ENCODE data around the gene ROM1.
"Not testable (repeated sequence)": the region's sequence is repeated elsewhere in the genome, so short reads cannot be mapped to it uniquely, and the experiment has no call there.

The ROM1 gene

GRCh38 chr11:62612366-62613290 lies at the start of gene ROM1, which contains the start of gene EML3:
ROM1 (plus strand) TSS chr11:62613257; CDS start chr11:62613282, 25 bp downstream.
EML3 (minus strand) TSS chr11:62612775; CDS start chr11:62612457, 318 bp downstream.
- DNase-seq = peak; percentile 94

GRCh38 chr11:62565100-62565802 lies 47.8 kb upstream of the ROM1 start:
- DNase-seq = no peak

- no peak for DNase-seq
Measured at GRCh38 chr11:62566247-62566646, 46.8 kb upstream of the ROM1 start.

GRCh38 chr11:62567018-62567633 lies 45.9 kb upstream of the ROM1 start:
- no peak for DNase-seq

DNA sequence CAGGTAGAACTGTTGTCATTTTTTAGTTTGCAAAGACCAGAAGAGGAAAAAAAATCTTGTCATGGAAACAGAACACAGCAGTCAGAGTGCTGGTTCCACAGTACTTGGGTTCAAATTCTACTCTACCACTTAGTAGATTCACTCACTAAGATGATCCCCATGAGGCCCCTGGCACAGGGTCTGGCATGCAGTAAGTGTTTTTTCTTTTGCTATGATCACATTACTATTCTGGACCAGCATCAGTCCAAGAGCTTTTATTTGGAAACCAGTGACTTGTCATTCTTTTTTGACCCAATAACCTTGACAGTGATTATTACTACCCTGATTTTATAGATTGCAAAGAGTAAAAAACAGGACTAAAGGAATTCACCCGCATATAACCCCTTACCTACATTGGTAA lies 43.4 kb upstream of the ROM1 start:
- no peak for DNase-seq

- DNase-seq = not testable (repeated sequence)
Measured at GRCh38 chr11:62570903-62571302, 42.2 kb upstream of the ROM1 start.

DNA sequence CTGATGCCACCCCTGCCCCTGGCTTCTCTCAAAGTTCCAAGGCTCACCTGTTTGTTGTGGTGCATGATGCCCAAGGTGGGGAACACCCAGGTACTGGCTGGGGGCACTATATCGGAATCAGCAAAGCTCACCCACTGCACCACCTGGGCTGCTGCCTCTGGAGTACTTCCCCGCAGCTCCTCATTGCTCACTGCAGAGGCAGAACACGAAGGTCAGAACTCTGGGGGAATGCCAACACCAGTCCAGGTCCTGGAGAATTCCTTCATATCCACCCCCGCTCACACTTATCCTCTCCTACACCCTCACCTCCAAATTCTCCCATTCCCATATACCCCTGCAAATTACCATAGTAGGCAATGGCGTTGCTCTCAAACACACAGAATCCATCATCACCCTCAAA lies 41.6 kb upstream of the ROM1 start:
- not testable (repeated sequence) for DNase-seq

- DNase-seq = no peak
Measured at GRCh38 chr11:62572431-62572830, 40.6 kb upstream of the ROM1 start.

DNA sequence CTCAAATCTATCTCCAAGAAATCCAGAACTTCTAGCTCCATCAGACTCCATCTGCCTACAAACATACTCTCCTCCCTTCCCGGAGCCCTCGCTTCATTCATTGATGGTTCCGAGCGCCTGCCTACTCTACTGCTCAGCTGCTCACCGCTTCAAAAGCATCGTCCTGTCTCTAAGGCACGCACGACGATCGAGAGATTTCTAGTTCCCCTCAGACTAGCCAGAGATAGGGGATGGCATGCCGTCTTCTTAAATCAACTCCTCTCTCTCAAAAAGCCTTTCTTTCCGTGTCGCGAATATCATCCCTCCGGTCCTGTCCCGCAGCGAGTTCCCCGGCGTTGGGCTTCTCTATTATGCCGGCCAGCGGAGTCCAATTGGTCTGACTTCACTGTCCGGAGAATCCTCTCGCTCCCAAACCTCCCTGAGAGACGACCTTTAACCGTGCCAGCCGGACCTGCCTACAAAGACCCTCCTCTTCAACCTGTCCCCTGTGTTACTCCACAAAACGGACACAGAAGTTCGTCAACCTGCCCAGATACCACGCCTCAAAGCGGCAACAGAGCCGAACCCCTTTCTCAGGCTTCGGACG lies 40.0 kb upstream of the ROM1 start:
- peak; percentile 42 for DNase-seq

GRCh38 chr11:62573592-62574362 lies 39.3 kb upstream of the ROM1 start, which contains the start of gene EEF1G:
EEF1G (minus strand) TSS chr11:62573891; CDS start chr11:62573842, 49 bp downstream.
- DNase-seq = peak; percentile 100

DNA sequence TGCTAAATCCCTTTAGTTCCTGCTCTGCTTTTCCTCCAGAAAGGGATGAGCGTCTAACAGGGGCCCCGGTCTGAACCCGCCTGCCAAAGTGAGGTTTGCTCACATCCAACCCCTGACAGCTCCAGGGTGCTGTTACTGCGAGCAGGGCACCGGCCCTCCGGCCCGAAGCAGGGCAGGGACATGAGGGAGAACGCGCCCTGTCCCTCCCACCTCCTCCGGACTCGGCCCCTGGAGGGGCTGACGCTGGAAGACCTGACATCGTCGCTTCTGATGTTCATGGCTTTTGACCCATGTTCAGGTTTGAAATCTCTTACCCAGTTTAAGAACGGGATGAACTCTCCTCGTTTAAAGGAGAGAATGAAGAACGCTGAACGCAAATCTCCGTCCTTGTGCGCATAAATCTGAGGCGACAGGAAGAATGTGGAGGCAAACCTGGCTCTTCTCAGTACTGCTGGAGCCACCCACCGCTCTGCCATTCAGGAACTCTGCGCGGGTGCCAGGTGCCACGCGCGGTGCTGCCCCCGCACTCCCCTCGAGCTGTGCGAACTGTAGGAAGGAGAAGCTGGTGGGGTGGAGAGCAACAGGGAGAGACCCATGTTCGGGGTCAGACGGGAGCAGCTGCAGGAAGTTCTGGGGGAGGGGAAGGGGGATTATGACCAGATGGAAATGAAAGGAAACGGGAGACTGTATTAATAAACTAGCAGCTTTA lies 38.5 kb upstream of the ROM1 start:
- DNase-seq = no peak

GRCh38 chr11:62575156-62575555 lies 37.9 kb upstream of the ROM1 start:
- no peak for DNase-seq

DNA sequence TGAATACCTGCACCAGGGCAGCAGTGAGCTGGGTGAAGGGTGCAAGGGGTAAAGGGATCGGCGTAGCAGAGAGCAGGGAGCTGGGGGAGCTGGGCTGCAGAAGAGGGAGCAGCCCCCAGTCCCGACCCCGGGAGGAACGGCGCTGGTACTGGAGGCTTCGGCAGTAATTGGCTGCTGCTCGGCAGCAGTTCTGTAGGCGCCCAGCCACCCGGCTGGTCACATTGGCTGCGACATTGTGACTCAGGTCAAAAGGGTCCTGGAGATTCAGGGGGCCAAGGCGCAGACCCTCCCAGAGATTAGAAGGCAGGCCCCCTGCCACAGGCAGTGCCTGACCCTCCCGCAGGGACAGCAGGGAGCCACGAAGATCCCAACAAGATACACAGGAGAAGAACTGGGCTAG lies 37.2 kb upstream of the ROM1 start:
- DNase-seq = no peak

DNA sequence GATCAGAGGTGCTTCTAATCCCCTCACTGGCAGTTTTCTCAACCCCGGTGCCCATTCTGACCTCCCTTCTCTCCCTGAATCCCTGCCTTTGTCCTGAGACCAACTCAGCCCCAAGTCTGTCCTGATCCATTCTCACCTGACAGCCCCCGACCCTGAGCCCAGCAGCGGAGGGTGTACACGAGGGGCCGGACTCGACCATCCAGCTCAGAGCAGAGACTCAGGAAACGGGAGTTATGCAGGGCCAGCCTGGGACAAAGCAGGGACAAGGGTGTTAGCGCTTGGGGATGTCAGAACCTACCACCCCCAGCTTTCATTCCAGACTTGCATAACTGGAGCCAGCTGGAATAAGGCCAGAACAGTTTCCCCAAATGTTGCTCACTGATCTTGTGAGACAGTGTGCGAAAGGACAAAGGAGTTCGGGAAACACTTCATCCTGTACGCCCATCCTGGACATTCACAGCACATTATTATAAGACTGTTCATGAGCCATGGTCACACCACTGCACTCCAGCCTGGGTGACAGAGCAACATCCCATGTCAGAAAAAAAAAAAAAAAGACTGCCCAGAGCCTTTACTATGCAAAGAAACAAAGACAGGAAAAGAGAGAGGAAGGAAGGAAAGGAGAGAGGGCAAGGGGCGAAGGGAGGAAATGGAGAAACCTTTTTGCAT lies 35.9 kb upstream of the ROM1 start:
- DNase-seq = no peak

DNA sequence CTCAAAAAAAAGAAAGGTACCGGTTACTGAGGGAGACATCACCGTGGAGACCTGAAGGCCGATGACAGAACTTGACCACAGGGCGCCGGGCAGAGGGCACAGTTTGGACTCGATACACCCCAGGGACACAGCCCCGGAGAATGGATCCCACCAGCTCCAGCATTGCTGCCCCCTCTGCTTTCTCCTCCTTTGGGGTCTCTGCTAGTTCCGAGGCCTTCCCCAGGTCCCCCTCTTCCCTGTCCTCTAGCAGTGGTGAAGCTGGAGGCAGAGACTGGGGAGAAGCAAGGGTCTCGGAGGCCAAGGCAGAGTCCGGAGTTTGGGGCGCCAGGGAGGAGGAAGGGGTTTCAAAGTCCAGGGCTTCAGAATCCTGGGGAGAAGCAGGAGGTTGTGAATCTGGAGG lies 34.5 kb upstream of the ROM1 start:
- no peak for DNase-seq

DNA sequence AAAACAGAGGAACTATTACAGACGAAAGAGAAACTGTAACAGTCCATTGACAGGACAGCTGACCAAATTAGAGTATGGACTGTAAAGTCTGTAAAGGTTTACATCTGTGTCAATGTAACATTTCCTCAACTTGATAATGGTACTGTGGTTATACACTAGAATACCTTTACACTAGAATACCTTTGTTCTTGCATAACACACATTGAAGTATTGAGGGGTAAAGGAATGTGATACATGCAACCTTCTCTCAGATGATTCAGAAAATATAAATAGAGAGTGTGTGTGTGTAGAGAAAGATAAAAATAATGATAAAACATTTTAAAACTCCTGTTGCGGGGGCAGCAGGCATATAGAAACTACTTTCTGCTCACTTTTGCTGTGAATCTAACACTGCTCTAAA lies 33.8 kb upstream of the ROM1 start:
- DNase-seq = no peak

DNA sequence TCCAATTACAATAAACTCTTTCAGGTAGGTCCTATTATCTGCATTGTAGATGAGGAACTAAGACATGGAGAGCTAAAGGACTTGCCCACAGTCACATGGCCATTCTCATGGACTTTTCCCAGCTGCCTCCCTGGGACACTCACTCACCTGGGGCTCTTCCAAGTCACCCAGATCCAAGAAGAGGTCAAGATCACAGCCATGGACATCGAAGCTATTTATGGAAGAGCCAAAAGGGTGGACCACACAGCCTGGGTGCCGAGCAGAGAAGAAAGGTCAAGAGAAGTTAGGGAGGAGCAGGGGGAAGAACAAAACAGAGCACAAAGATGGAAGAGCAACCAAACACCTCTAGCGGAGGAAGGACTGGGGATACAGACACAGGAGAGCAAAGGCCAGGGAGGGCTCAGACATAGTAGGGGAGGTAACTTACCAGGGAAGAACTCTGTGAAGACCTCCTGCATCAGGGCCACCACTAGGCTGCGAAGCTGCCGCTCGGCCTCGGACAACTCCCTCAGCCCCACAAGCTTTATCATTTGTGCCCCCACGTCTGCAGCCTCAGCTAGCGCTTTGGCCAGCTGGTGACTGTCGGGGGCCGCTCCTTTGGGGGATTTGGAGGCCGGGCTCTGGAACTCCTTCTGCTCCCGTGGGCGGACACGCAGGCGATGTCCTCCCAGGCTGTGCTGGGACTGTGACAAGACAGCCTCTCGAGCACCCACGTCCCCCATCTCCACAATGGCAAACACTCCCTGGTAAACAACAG lies 31.9 kb upstream of the ROM1 start:
- DNase-seq = no peak

DNA sequence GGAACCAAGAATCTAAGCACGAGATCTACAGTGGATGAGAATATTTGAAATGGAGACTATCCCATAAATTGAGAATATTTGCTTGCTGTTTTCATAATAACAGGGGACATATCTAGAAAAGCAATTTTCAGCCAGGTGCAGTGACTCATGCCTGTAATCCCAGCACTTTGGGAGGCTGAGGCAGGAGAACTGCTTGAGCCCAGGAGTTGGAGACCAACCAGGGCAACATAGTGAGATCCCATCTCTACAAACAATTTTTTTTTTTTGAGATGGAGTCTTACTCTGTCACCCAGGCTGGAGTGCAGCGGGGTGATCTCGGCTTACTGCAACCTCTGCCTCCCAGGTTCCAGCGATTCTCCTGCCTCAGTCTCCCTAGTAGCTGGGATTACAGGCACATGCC lies 31.3 kb upstream of the ROM1 start:
- DNase-seq = not testable (repeated sequence)

GRCh38 chr11:62585356-62585755 lies 27.7 kb upstream of the ROM1 start:
- DNase-seq = not testable (repeated sequence)

DNA sequence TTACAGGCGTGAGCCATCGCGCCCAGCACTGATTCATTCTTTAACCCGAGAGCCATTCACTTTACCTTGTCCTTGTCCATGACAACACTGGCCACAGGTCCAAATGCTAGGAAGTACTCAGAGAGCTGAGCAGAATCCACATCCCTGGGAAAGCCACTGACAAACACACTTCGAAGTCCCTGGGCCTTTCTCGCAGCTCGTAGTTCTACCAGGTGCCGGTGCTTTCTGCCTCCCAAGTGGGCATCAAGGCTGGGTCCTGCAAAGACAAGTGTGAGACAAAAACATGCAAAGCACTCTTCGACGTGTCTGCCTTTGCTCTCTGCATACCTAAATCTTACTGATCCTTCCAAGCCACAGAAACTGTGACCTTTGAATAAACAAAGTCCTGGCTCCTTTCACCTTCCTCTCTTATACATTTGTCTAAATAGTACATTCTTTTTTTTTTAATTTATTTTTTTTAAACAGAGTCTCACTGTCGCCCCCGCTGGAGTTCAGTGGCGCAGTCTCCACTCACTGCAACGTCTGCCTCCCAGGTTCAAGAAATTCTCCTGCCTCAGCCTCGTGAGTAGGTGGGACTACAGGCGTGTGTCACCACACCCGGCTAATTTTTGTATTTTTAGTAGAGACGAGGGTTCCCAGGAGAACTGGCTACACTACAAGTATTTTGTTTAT lies 24.0 kb upstream of the ROM1 start:
- peak; percentile 35 for DNase-seq
